Jurkat, Clone E6-1 (cell line): ENCODE results near the gene MRPL43.

Experiments used
- DNase-seq: peaks from one replicate; pipeline ENCODE4 v3.0.0-alpha.2; 2011; ENCODE audit warnings: low read depth, low spot score
- H3K4me3 ChIP-seq: 2 replicates; pipeline ENCODE4 v1.5.1; 2011; ENCODE audit warnings: mild to moderate bottlenecking, low read length, control low read depth, moderate library complexity

Gene MRPL43

DNA sequence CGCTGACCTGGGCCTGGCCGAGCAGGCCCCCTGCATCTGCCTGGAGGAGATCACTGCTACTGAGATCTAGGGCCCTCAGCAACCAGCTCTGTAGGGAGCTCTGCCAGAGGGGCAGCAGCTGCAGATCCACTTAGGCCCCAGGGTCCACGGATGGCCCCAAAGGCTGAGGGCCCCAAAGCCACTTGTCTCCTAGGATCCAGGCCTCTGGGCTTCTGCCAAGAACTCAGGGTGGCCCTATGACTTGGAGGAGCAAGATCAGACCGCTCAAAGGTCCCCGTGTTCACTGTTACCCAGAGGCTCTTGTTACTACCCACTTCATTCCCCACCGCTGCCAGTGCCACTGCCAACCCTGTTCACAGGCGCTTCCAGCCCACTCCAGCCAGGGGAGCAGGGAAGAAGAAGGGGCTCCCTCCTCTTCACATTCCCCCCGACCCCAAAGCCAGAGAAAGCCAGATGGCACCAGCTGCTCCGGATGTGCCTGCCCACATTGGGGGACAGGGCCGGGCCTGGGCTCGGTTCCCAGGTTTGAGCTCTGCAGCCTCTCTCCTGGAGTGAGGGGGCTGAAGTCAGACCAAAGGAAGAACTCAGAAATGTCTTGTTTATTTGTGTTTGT is 19.9 kb upstream of the MRPL43 start:
- DNase-seq, result no peak
- H3K4me3 ChIP-seq, result no peak overlapping the region

DNA sequence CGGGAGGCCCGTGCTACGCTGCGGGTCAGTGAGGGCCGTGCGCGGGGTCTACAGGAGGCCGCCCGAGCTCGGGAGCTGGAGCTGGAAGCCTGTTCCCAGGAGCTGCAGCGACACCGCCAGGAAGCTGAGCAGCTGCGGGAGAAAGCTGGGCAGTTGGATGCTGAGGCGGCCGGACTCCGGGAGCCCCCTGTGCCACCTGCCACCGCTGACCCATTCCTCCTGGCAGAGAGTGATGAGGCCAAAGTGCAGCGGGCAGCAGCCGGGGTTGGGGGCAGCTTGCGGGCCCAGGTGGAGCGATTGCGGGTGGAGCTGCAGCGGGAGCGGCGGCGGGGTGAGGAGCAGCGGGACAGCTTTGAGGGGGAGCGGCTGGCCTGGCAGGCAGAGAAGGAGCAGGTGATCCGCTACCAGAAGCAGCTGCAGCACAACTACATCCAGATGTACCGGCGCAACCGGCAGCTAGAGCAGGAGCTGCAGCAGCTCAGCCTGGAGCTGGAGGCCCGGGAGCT is 19.3 kb upstream of the MRPL43 start:
- no peak overlapping the region for H3K4me3 ChIP-seq
- no peak for DNase-seq

DNA sequence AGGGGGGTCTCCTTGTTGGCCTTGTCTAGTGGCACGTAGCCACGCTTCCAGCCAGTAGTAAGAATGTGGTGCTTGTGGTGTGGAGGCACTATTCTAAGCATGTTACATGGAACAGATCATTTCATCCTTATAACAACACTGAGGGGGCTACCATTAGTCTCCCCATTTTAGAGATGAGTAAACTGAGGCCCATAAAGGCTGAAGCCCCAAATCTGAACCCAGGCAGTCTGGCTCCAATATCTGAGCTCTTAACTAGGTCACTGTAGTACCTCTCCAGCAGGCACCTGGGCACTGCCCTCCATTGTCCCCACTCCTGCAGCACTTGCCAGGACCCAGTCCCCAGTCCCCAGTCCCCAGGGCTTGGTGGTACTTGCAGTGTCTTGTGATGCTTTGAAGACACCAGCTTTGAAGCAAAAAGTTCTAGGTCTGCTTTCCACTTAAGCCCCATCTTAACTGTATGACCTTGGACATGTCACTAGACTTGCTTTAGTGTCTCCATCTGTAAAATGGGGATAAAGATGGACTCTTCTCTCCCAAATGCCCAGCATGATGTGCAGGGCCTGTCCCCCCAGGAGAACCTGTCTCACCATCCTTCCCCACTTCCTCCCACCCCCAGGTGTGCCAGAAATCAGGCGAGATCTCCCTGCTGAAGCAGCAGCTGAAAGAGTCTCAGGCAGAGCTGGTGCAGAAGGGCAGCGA is 18.7 kb upstream of the MRPL43 start:
- no peak overlapping the region for H3K4me3 ChIP-seq
- DNase-seq, result no peak

DNA sequence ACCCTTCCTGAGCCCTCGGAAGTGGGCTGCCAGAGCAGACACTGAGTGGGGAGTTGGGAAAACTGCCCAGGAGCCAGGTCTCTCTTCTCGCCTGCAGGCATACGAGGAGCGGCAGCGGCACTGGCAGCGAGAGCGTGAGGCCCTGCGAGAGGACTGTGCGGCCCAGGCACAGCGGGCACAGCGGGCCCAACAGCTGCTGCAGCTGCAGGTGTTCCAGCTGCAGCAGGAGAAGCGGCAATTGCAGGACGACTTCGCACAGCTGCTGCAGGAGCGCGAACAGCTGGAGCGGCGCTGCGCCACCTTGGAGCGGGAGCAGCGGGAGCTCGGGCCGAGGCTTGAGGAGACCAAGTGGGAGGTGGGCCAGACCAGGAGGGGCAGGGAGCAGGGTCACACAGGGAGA is 18.1 kb upstream of the MRPL43 start:
- DNase-seq, result no peak
- no peak overlapping the region for H3K4me3 ChIP-seq

DNA sequence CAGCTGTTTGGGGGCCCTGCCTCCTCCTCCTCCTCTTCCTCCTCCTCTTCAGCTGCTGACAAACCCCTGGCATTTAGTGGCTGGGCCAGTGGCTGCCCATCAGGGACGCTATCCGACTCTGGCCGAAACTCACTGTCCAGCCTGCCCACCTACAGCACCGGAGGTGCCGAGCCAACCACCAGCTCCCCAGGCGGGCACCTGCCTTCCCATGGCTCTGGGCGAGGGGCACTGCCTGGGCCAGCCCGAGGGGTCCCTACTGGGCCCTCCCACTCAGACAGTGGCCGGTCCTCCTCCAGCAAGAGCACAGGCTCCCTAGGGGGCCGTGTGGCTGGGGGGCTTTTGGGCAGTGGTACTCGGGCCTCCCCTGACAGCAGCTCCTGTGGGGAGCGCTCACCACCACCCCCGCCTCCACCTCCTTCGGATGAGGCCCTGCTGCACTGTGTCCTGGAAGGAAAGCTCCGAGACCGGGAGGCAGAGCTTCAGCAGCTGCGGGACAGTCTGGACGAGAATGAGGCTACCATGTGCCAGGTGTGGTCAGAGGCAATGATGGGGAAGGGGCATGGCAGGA is 16.4 kb upstream of the MRPL43 start:
- no peak for DNase-seq
- no peak overlapping the region for H3K4me3 ChIP-seq

DNA sequence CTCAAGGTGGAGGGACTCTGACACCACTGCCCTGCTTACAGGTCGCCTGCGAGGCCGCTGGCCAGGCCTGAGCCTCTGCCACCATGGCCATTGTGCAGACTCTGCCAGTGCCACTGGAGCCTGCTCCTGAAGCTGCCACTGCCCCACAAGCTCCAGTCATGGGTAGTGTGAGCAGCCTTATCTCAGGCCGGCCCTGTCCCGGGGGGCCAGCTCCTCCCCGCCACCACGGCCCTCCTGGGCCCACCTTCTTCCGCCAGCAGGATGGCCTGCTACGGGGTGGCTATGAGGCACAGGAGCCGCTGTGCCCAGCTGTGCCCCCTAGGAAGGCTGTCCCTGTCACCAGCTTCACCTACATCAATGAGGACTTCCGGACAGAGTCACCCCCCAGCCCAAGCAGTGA is 15.2 kb upstream of the MRPL43 start:
- H3K4me3 ChIP-seq, result no peak overlapping the region
- no peak for DNase-seq

DNA sequence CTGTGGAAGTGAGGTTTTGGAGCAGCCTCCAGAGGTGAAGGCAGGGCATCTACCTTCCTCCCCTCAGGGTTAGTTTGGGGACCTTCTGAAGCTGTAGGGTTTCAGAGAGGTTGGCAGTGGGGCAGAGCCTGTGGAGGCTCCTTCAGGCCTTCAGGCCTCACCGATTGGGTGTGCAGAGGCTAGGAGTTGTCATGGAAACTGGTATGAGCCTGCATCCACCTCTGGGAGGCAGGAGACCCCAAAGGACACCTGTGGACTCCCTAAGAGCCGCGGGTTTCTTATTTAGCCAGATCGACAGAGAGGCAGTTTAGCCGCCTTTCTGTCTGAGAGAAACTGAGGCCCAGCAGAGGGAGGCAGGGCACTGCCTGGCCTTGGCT is 14.3 kb upstream of the MRPL43 start:
- no peak for DNase-seq
- H3K4me3 ChIP-seq, result no peak overlapping the region

DNA sequence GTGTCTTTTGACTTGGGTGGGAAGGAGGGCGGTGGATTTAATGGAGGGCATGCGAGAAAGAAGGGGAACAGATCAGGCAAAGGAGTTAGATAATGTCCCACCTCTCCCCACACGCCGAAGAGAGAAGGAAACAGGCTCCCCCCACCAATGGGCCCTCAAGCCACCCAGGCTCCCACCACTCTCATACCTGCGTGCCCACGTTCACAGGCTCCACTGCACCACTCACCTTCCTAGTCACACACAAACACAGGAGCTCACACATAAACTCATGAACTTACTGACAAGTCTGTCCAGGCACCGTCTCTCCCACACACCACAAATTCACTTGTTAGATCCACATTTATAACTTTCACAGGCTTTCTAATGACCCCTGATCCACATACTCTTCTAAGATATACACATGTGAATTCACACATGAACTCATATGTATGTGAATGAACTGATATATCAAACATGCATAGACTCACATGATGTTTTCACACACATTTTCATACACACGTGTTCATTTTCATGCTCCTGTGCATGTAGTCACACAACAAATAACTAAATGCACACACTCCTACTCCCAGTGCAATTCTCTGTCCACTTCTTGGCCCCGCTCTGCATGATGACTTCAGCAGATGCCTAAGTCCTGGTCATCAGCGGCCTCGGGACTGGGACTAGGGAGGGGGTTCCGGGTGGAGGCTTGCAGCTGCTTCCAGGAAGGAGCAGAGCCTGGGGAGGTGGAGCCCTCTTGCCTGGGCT is 13.8 kb upstream of the MRPL43 start:
- no peak for DNase-seq
- no peak overlapping the region for H3K4me3 ChIP-seq

DNA sequence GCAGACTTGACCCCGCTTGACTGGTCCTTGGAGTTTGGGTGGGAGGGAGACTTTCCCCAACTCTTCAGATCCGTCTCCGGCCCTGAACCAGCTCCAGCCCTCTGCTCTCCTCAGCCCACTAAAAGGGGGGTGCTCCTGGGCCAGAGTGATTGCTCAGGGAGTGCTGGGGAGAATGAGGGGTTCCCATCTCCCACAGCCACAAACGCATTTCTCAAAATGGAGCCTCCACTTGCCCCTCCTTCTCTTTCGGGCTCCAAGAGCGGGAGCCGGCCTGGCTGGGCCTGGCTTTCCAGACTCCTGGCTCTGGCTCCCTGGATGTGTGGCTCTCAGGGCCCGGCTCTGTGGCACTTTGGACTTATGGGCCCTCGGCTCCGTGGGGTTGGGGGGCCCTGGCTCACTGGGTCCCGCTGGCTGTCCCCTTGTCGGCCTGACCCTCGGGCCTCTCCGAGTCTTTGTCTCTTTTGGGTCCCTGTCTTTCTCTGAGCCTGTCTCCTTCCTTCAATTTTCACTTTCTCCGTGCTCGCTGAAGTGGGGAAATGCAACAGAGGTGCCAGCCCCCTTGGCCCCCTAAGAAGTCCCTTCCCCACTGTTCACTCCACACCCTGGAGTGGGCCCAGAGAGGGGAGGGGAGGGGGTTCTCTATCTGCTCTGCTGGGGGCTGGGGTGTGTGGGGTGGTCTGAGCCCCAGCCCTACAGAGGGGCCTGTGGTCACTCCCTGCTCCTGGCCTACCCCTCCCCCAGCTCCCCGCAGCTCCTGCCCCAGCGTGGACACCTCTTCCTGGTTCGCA is 13.0 kb upstream of the MRPL43 start:
- H3K4me3 ChIP-seq, result peak overlapping the region; percentile 40
- DNase-seq, result no peak

DNA sequence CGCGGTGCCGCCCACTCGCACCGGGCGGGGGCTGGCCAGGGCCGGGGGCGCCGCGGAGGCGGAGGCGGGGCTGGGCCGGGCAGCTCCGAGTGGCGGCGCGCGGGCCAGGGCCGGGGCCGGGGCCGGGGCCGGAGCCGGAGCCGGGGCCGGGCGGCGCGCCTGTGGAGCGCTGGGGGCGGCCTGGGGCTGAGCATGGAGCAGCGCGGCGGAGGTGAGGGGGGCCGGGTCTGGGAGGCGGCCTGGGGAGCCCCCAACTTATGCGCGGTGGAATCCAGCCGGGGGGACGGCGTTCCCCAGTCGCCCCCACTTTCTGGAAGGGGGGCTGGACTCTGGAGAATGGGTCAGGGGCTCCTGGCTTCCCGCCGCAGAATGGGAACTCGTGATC is 12.4 kb upstream of the MRPL43 start, which contains the start of gene LZTS2:
TSS of gene LZTS2 (plus strand) at position 67 of the 385 bp plus-strand sequence. CDS start 2,731 bp downstream, outside the sequence.
- DNase-seq, result no peak
- peak within 1 kb of the TSS; percentile 65 for H3K4me3 ChIP-seq

DNA sequence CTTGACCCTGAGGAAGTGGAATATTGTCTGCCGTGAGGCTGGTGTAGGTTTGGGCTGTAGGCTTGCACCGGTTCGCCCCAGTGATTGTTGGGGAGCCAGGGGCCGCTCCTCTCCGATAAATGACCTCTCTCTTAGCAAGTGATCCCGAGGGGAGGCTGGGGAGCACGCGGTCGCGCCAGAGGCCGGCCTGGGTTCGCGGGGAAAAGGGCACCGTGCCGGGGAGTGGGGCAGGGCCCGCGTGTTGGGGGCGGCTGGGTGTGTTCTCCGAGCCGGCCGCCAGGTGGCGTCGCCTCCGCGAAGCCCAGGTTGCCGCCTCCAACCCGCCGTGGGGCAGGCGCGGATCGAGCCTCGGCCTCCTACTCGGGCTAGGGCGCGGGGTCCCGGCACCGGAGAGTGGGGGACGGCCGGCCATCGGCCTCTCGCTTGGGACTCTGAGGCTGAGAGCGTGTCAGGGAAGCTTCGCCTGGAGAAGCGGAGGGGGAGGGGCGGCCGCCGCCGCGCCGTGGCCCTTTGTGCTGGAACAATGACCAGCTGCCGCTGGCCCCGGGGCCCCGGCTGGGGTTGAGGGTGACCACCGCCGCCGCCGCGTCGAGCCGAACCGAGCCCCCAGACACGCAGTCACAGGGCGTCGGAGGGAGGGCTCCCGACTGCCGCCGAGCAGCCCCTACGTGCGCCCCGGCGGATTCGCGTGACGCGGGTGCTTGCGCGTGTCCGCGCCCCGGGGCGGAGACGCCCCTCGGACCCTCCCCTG is 11.9 kb upstream of the MRPL43 start:
- H3K4me3 ChIP-seq, result peak overlapping the region; percentile 65
- no peak for DNase-seq

DNA sequence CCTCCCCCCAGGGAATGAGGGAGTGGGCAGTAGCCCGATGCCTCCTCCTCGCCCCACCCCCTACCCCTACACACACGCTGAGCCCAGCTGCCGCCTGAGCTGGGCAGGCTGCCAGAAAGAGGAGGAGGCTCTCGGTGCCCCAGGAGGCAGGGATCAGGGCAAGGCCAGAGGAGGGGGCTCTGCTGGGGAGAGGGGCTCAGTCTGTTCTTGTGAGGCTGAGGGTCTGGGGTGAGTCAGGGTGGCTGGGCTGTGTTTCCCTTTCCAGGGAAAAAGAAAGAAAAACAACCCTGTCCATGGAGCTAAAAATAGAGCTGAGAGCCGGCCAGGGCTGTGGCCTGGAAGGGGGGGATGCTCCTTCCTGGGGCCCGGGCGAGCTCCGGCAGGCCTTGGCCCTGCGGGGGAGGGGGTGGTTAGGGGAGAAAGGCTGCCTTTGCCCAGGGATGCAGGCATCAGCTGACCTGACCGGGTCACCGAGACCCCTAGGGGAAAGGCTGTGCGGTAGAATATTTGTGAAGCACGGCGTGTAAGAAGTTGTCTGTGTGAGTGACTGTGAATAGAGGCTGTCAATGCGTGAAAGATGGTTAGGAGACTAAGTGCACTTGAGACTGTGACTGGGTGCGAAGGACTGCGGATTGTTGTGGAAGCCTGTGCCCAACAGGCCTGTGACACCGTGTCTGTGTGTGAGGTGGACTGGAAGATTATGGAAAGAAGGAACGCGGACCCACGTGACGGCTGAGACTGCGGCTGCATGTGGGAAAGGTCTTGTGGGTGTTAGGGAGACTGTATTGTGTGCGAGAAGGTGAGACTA is 11.1 kb upstream of the MRPL43 start:
- no peak for DNase-seq

DNA sequence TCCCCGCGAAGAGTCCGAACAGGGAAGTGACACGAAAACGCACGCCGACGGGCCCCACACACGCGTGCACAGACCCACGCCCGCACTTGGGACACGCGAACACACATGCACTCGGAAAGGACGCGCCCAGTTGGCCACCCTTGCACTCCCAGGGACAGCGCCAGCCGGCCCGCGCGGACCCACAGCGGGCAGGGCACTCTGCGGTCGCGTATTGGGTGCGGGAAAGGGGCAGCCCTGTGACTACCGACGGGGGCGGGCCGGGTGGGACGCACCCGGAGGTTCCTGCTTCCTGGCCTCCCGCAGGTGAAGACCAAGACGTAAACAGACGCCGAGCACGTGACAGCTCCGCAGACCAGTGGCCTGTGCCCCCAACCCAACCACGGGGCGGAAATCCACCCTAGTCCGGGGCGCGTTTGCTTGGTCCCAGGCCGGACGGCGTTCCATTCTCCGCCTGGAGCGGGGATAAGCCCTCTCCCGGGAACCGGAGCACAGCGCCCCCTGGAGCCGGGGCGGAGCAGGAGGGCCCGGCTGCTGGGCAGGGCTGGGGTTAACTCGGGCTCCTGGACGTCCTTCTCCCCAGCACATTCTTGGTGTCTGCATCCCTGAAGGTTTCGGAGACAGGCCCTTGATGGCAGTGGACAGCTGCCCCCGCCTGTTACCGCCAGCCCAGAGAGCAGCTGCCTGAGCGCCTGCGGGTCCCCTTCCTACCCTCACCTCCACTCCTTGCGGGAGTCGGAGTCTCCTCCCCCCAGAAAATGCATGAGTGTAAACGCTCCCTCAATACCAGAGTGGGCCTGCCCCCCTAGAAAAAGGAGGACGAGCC is 10.3 kb upstream of the MRPL43 start:
- peak overlapping the region; percentile 65 for H3K4me3 ChIP-seq
- DNase-seq, result no peak

More for the DNA sequence above, 11.1 kb upstream of the MRPL43 start:
- H3K4me3 ChIP-seq, result peak overlapping the region; percentile 65

DNA sequence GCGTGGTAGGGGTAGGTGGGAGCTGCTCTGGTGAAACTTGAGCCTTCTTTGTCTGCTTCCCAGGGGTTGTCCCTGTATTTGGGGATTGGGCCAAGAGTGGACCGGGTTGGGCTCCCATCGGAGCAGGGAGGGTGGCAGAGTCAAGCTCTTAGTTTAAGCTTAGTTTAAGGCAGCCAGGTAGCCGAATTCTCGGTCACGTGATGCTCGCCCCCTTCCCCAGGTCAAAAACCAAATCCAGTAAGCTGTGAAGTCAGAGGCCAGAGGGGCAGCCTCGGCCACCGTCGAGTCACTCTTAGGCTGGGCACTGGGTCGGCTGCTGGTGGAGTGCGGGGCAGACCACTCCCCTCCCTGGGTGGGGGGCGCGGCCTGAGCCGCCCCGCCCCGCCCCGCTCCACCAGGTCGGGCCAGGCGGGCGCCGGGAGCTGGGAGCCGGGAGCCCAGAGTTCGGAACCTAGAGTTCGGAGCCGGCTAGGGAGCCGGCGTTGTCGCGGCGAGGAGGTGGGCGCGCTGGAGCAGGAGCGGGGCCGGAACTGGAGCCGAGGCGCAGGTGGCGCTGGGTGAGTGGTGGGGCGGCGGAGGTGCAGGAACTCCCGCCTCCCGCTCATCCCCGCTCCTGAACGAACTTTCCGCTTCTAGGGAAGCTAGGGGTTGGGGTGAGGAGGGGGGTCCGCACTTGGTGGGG is 9.5 kb upstream of the MRPL43 start:
- DNase-seq, result no peak
- peak overlapping the region; percentile 65 for H3K4me3 ChIP-seq

DNA sequence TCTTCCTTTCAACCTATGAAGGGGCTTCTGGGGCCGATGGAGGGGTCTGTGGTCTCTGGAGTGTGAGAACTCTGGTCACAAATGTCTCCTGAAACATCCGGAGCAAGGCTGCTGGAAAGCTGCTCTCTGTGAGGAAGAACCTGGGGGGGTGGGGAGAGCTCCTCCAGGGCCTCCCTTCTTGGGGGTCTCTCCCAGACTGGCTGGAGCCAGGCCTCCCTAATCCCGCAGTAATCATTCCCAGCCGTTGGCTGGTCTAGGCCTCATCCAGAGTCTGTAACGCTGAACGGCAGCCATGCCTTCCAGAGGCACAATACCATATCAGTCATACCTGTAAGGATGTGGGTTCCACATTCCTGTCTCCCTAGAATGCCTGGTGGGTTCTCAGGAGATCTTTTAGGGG is 7.9 kb upstream of the MRPL43 start:
- no peak overlapping the region for H3K4me3 ChIP-seq

DNA sequence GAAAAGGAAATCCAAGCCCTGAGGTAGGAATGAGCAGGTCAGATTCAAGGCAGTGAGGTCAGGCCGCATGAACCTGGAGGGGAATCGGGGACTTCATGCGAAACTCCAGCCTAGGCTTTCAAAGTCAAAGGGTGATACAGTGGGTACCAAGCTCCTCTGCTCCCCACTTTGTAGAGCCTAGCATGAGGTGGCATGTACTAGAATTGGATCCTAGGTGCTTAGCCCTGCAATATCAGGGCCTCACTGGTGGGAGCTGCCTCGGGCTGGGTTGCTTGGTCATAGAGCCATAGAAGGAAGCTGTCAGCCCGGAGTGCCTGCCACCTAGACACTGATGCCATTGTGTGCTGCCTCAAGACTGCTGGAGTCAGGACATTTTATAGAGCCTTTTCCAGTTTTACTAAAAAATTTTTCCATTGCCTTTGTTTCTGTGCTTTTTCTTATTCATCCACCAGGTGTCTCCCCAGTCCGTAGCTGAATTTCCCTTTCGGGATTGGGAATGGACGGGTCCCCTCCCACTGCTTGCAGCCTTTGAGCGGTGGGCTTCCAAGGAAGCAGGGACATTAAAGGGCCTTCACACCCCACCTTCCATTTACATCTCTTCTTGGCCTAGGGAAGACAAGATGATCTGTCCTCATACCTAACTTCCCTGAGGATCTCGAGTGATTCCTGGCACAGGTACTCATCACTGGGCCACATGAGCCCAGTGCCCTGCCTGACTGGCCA is 6.8 kb upstream of the MRPL43 start:
- DNase-seq, result no peak
- H3K4me3 ChIP-seq, result no peak overlapping the region

More for the DNA sequence above, 7.9 kb upstream of the MRPL43 start:
- no peak for DNase-seq
